Measurements from ENCODE around the gene EDA.

- TF ChIP-seq CTCF (IDR thresholded peaks at IDR 0.05 in 4 of 5, conservative IDR thresholded peaks at IDR 0.05 in 1 of 5) = no peak
- no peak for TF ChIP-seq POLR2A (IDR thresholded peaks at IDR 0.05)
Measured at GRCh38 chrX:70043685-70044084, 427.8 kb downstream of the EDA start.

All from gastrocnemius medialis (tissue), 4 donors.